SU-DHL-6 (cell line): ENCODE measurements around the gene RPRML.

ENCODE experiments used
- H2AFZ ChIP-seq: fragments of 200-600 bp; sonication (generic); 2 replicates; pipeline ENCODE4 v1.6.1; 2014; ENCODE audit warnings: low read depth, mild to moderate bottlenecking, moderate library complexity, mixed read lengths, antibody characterized with exemption, low read length; ENCODE audit not compliant: severe bottlenecking
- H3F3A ChIP-seq: fragments of 200-600 bp; shearing (Covaris generic); 2 replicates; pipeline ENCODE4 v1.6.0; 2016; ENCODE audit warnings: antibody characterized with exemption, mild to moderate bottlenecking; ENCODE audit not compliant: insufficient read depth
- H3K27ac ChIP-seq: fragments of 200-600 bp; sonication (generic); 2 replicates; pipeline ENCODE4 v1.5.1; 2016; ENCODE audit warnings: low read depth, mild to moderate bottlenecking, low read length, moderate library complexity, mixed read lengths
- H3K27me3 ChIP-seq: fragments of 200-600 bp; sonication (generic), shearing (Covaris generic); 2 replicates; pipeline ENCODE4 v1.6.0; 2014; ENCODE audit warnings: mild to moderate bottlenecking, low read length
- H3K36me3 ChIP-seq: fragments of 200-600 bp; sonication (generic); 2 replicates; pipeline ENCODE4 v1.6.1; 2014; ENCODE audit warnings: mild to moderate bottlenecking, low read length, mixed read lengths
- H3K4me2 ChIP-seq: fragments of 300-600, 200-600 bp; shearing (Covaris generic), sonication (generic); 2 replicates; pipeline ENCODE4 v1.6.0; 2014; ENCODE audit warnings: low read length, low read depth, mild to moderate bottlenecking; ENCODE audit not compliant: poor library complexity, severe bottlenecking
- H3K4me3 ChIP-seq: fragments of 200-600 bp; sonication (generic); 2 replicates; pipeline ENCODE4 v1.5.1; 2014; ENCODE audit warnings: antibody characterized with exemption, low read length, mild to moderate bottlenecking, mixed read lengths; ENCODE audit not compliant: insufficient read depth, poor library complexity, severe bottlenecking
- H3K79me2 ChIP-seq: fragments of 200-600 bp; sonication (generic); 2 replicates; pipeline ENCODE4 v1.6.1; 2014; ENCODE audit warnings: mild to moderate bottlenecking, low read length, moderate library complexity; ENCODE audit not compliant: insufficient read depth
- H3K9ac ChIP-seq: fragments of 200-600 bp; sonication (generic); 2 replicates; pipeline ENCODE4 v1.7.0; 2014; ENCODE audit warnings: mild to moderate bottlenecking, low read length
- H3K9me2 ChIP-seq: fragments of 200-600 bp; sonication (generic); replicated peaks from 2 replicates; pipeline ENCODE4 v1.6.1; 2014; ENCODE audit warnings: low read length; ENCODE audit not compliant: insufficient read depth
- H3K9me3 ChIP-seq: fragments of 200-600 bp; sonication (generic); 2 replicates; pipeline ENCODE4 v1.6.1; 2014; ENCODE audit warnings: low read length, mixed read lengths; ENCODE audit not compliant: insufficient read depth
- H4K20me1 ChIP-seq: fragments of 200-600 bp; sonication (generic); 2 replicates; pipeline ENCODE4 v1.6.1; 2014; ENCODE audit warnings: low read depth, mild to moderate bottlenecking, antibody characterized with exemption, low read length, moderate library complexity, mixed read lengths
- EZH2phosphoT487 ChIP-seq: fragments of 200-600 bp; sonication (generic), shearing (Covaris generic); conservative IDR thresholded peaks from 2 replicates; pipeline ENCODE4 v1.6.1; 2018; ENCODE audit warnings: mild to moderate bottlenecking, antibody characterized with exemption, low read length, moderate library complexity, mixed read lengths
- TF ChIP-seq, protein P1 (sequence below): fragments of 200-600 bp; sonication (generic); IDR thresholded peaks from one replicate; pipeline ENCODE4 v1.5.1; 2017; ENCODE audit warnings: antibody characterized with exemption, mild to moderate bottlenecking, low read length, moderate library complexity; ENCODE audit not compliant: insufficient read depth, poor library complexity, severe bottlenecking

Gene RPRML

DNA sequence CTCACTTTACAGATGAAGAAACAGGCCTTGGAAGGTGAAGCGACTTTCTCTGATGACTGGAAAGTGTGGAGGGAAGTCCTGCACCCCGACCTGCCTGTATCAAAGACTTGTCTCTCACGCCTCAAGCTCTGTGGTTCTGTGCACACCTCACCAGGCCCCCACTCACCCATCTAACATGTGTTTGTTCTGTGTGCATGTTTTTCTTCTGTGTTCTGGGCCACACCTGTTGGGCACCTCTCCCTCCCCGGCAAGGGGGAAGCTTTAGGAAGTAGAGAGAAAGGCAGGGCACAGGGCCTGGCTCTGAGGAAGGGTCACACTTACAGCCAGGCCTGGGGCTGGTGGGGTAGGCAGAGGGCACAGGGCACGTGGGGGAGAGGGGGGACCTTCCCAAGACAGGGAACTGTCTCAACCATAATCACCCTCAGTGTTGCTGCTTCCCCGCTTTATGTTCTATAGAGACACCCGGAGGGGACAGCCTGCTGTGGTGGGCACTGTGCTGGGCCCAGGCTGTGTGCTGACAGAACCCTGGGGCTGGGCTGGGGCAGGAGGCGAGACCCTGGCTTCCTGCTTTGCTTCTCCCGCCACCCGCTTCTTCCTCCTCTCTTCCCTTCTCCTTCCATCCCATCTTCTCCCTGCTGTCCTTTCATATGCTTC lies 7.3 kb downstream of the RPRML start:
- H2AFZ ChIP-seq, result no peak overlapping the region
- H3K36me3 ChIP-seq, result no peaks in the 10 kb centered on the region
- no peak overlapping the region for H3K9ac ChIP-seq
- H3K27ac ChIP-seq, result no peak overlapping the region
- H4K20me1 ChIP-seq, result no peaks in the 10 kb centered on the region
- no peaks in the 10 kb centered on the region for H3K9me3 ChIP-seq
- H3F3A ChIP-seq, result no peaks in the 10 kb centered on the region
- H3K9me2 ChIP-seq, result no peaks in the 10 kb centered on the region
- no peaks in the 10 kb centered on the region for H3K27me3 ChIP-seq
- TF ChIP-seq, protein P1, sequence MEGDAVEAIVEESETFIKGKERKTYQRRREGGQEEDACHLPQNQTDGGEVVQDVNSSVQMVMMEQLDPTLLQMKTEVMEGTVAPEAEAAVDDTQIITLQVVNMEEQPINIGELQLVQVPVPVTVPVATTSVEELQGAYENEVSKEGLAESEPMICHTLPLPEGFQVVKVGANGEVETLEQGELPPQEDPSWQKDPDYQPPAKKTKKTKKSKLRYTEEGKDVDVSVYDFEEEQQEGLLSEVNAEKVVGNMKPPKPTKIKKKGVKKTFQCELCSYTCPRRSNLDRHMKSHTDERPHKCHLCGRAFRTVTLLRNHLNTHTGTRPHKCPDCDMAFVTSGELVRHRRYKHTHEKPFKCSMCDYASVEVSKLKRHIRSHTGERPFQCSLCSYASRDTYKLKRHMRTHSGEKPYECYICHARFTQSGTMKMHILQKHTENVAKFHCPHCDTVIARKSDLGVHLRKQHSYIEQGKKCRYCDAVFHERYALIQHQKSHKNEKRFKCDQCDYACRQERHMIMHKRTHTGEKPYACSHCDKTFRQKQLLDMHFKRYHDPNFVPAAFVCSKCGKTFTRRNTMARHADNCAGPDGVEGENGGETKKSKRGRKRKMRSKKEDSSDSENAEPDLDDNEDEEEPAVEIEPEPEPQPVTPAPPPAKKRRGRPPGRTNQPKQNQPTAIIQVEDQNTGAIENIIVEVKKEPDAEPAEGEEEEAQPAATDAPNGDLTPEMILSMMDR, result no peak
- TF ChIP-seq EZH2phosphoT487, result no peak
- H3K4me2 ChIP-seq, result no peak overlapping the region
- H3K4me3 ChIP-seq, result no peak overlapping the region
- no peaks in the 10 kb centered on the region for H3K79me2 ChIP-seq

DNA sequence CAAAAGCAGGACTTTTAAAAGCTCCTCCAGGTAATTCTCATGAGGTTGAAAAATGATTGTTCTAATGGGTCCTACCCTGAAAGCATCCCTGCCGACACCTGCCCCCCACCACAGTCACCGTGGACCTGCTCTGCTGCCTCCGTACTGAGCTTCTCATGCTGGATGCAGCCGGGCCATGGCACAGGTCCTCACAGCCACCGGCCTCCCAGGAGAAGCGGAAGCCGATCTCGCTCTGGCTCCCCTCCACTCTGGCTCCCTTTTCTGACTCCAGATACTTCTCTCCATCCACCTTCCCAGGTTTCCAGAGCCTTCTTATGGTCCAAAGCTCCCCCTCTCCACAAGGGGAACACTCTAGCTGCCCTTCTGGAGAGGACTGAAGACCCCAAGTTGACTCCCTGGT lies 10.2 kb downstream of the RPRML start:
- Histone ChIP-seq H3K27me3 (no peaks in the 10 kb centered on the region), H3K4me3 (no peak overlapping the region), H3F3A (no peaks in the 10 kb centered on the region), H3K9ac (no peak overlapping the region), H3K4me2 (no peak overlapping the region), H2AFZ (no peak overlapping the region), H3K9me2 (no peaks in the 10 kb centered on the region), H3K9me3 (no peaks in the 10 kb centered on the region), H3K27ac (no peak overlapping the region), H3K79me2 (no peaks in the 10 kb centered on the region), H3K36me3 (no peaks in the 10 kb centered on the region), H4K20me1 (no peaks in the 10 kb centered on the region)
- no peak for TF ChIP-seq EZH2phosphoT487
- TF ChIP-seq, protein P1, result no peak

DNA sequence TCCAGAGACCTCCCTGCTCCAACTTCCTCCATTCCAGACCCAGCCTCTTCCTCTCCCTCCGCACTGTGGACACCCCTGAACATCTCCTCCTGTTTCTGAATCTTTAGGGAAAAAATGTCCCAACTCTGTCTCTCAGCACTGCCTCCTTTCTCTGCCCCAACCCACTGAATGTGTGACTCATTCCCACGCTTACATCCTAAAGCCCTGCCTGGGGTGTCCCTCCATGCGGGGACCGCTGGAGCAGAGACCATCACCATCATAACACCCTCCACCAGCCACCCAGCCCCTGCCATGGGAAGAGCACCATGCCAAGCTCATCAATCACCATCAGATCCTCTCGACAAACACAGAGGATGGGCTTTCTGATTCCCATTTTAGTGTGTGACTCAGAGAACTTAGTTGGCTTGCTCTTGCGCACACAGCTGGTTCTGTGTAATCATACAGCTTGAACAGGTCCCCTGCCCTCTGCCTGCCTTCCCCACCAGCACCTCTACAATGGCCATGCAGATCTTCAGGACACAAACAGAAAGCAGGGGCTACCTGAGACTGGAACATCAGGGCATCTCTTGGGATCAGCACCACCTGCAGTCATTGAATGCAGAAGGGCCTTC lies 10.7 kb downstream of the RPRML start:
- Histone ChIP-seq H3K27me3 (no peaks in the 10 kb centered on the region), H3F3A (no peaks in the 10 kb centered on the region)
- TF ChIP-seq, protein P1, result no peak
- no peak for TF ChIP-seq EZH2phosphoT487

More for the DNA sequence above, 10.7 kb downstream of the RPRML start:
- Histone ChIP-seq H3K79me2 (no peaks in the 10 kb centered on the region), H3K4me2 (no peak overlapping the region), H3K9me3 (no peaks in the 10 kb centered on the region), H2AFZ (no peak overlapping the region), H3K9me2 (no peaks in the 10 kb centered on the region), H4K20me1 (no peaks in the 10 kb centered on the region), H3K4me3 (no peak overlapping the region), H3K27ac (no peak overlapping the region), H3K36me3 (no peaks in the 10 kb centered on the region), H3K9ac (no peak overlapping the region)
